Aorta (tissue), 5 donors: ENCODE measurements around the gene CFAP61. TPM values are rescaled to one million over a fixed set of nuclear protein-coding genes. Genes with fewer than 3 reads are reported as not detected.

Experiments
- ATAC-seq: fragments of 200-7000 bp; cut with Tn5 transposase; one replicate; pipeline ENCODE4 v1.9.1; 2022; ENCODE audit warnings: moderate library complexity; ENCODE audit not compliant: low FRiP score
- DNase-seq, 2 donors: peaks; one replicate each; pipeline ENCODE4 v3.0.0-alpha.2; 2020
- H3K27ac ChIP-seq, 2 donors: one replicate each; pipeline ENCODE4 v1.5.1; 2013; ENCODE audit warnings: low read length in 2 of 2, mild to moderate bottlenecking in 2 of 2, moderate library complexity in 2 of 2, control low read depth in 1 of 2, inconsistent platforms in 1 of 2, low read depth in 1 of 2
- H3K27me3 ChIP-seq, 2 donors: one replicate each; pipeline ENCODE4 v1.6.1; 2013; ENCODE audit warnings: control low read depth in 1 of 2, low read length in 1 of 2, mild to moderate bottlenecking in 1 of 2, moderate library complexity in 1 of 2; ENCODE audit not compliant: insufficient read depth in 2 of 2, control insufficient read depth in 1 of 2
- H3K36me3 ChIP-seq, 2 donors: one replicate each; pipeline ENCODE4 v1.6.1; 2013; ENCODE audit warnings: control low read depth in 1 of 2, low read length in 1 of 2, mild to moderate bottlenecking in 1 of 2; ENCODE audit not compliant: insufficient read depth in 2 of 2, control insufficient read depth in 1 of 2
- H3K4me1 ChIP-seq, 2 donors: one replicate each; pipeline ENCODE4 v1.6.1; 2013; ENCODE audit warnings: low read length in 2 of 2, control low read depth in 1 of 2, mild to moderate bottlenecking in 1 of 2, moderate library complexity in 1 of 2; ENCODE audit not compliant: insufficient read depth in 2 of 2, control insufficient read depth in 1 of 2
- H3K4me3 ChIP-seq, 2 donors: one replicate each; pipeline ENCODE4 v1.5.1; 2013; ENCODE audit warnings: low read length in 2 of 2, control low read depth in 1 of 2, mild to moderate bottlenecking in 1 of 2
- H3K9me3 ChIP-seq: one replicate; pipeline ENCODE4 v1.6.1; 2013; ENCODE audit warnings: mild to moderate bottlenecking, low read length; ENCODE audit not compliant: control insufficient read depth
- WGBS, 2 donors: extraction: QIAGEN DNeasy Blood & Tissue Kit; methylation state at CpG; one replicate each; pipeline ENCODE4 v1.1.7; 2013; 5-methylcytosine and 5-hydroxymethylcytosine counted together
- intact Hi-C, 2 donors: fragments of 100-400 bp; cut with DNase I; formaldehyde crosslinking; loops; one replicate each; pipeline versions ENCODE4 v1.14.2 to v1.15.0; 2022
- polyA plus RNA-seq, 2 donors: library from polyadenylated mRNA; stranded (reverse); fragments of 200-250 nt; gene quantifications; one replicate each; pipeline ENCODE4 v1.2.3, GENCODE V29; 2013
- total RNA-seq, 2 donors: library from RNA; stranded (reverse); fragmentation: NEBNext Ultra II Directional; extraction: Animal tissue kit (Norgen Biotek cat#: 25700); gene quantifications; one replicate each; pipeline ENCODE4 v1.2.1, GENCODE V29; 2021
- donor health status: healthy with polysubstance abuse.
- donor health status: Bipolar disorder and iron deficiency.
- donor health status: DM: no; HTN: no; CAD: no.
- donor health status: DM: no; HTN: no; CAD: no.
- donor health status: DM: yes; HTN: yes; CAD: no.

Gene CFAP61
- total and polyA plus RNA-seq, 4 donors = 0.18 to 2.0 (median 0.91) TPM; not detected in 1

DNA sequence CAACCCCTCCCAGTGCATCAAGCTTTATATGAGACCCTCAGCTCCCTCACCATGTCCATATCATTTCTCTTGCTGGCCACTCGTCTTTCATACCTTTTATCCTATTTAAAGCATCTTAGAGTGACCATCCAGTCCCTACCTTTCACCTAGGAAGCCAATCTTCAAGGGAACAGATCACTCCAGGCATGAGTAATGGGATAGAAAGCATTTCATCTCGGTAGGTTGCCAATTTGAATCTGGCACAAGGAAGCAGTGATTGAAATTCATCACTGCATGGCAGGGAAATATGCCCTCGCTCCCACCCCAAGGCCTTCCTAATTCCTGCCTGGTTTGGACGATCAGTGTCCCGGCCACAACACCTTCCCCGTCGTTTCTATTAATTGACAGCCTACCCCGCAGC lies 150.4 kb downstream of the CFAP61 start:
- no peak for ATAC-seq
- whole genome bisulfite sequencing, 2 donors = 70 to 71% methylated on average over 8 of the region's 8 CpGs
- Histone ChIP-seq H3K27ac (no peak overlapping the region), H3K4me3 (no peak overlapping the region), H3K4me1 (no peaks in the 10 kb centered on the region), H3K27me3 (no peaks in the 10 kb centered on the region), H3K36me3 (no peaks in the 10 kb centered on the region), H3K9me3 (no peaks in the 10 kb centered on the region)
- intact Hi-C loops = no loop called here
- no peak for DNase-seq

DNA sequence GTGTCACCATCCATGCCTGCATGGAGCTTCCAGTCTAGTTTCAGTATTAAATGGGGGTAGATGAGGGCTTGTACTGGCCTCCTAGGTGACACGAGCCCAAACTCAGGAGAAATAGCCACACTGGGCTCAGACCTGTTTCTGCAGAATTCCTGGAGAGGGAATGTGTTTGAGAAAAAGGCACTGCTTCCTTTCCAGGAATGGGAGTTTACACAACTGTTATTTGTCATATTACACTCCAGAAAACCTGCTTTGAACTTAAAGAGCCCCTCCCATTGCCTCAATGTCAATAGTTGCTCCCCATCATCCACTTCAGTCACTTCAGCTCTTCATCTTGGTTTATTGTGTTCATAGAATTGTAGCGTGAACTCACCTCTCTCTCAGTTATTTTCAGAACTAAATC lies 151.5 kb downstream of the CFAP61 start:
- DNase-seq (no peak), ATAC-seq (no peak)
- Histone ChIP-seq H3K27ac (no peak overlapping the region), H3K36me3 (no peaks in the 10 kb centered on the region), H3K4me3 (no peak overlapping the region), H3K9me3 (no peaks in the 10 kb centered on the region), H3K27me3 (no peaks in the 10 kb centered on the region), H3K4me1 (no peaks in the 10 kb centered on the region)
- intact Hi-C loops = no loop called here
- 67 to 72% methylated on average over 2 of the region's 2 CpGs for WGBS, 2 donors

DNA sequence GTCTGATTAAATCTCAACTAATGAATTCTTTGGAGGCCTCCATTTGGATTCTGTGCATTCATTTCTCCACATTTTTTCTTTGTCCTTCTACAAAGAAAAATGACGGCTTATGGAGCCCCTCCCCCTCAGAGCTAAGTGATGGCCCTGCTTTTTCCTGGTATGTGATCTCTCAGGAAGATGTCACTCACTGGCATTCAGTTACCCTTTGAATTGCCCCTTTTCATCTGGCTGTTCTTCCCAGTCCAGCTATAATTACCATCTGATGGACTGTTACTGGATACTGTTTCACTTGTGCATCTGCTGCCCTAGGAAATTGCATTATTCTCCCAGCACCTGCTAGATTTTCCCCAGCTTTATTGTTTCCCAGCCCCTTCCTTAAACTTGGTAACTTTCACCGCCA lies 151.9 kb downstream of the CFAP61 start:
- Histone ChIP-seq H3K4me3 (no peak overlapping the region), H3K9me3 (no peaks in the 10 kb centered on the region), H3K27ac (no peak overlapping the region), H3K4me1 (no peaks in the 10 kb centered on the region), H3K27me3 (no peaks in the 10 kb centered on the region), H3K36me3 (no peaks in the 10 kb centered on the region)
- intact Hi-C loops = no loop called here
- no peak for ATAC-seq
- 65 to 67% methylated on average over 2 of the region's 2 CpGs for WGBS, 2 donors
- DNase-seq = no peak

DNA sequence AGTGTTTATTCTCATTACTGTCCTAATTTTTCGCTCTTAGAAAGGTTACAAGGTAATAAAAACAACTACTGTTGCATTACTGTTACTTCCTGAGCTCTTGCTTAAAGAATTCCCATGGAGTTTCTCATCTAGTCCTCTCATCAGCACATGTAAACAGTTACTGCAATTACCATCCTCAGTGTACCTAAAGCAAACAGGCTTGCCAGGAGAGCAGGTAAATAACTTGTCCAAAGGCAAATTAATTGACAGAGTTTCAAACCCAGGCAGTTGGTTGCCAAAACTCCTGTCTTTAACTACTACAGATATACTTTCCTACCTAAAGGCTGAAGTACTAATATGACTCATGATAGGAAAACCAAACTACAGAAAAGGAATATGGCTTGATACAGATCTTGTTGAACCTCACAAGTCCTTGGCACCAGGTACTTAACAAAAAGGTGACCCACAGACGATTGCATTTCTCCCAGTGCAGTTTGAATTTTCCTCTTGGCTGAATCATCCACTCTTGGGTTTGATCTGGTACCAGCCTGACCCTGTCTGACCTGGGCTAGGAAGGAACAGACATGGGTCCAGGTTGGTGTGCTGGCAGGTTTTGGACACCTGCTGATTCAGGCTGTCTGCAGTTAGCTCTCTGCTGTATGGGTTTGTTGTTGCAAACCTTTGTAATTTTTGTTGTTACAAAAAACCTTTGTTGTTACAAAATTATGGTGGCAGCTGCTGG lies 153.0 kb downstream of the CFAP61 start:
- intact Hi-C loops = no loop called here
- H3K9me3 ChIP-seq = no peaks in the 10 kb centered on the region
- no peaks in the 10 kb centered on the region for H3K27me3 ChIP-seq
- no peaks in the 10 kb centered on the region for H3K4me1 ChIP-seq
- H3K27ac ChIP-seq = no peak overlapping the region
- DNase-seq (no peak), ATAC-seq (no peak)
- H3K36me3 ChIP-seq = no peaks in the 10 kb centered on the region
- WGBS, 2 donors = 35 to 41% methylated on average over 2 of the region's 2 CpGs
- no peak overlapping the region for H3K4me3 ChIP-seq

DNA sequence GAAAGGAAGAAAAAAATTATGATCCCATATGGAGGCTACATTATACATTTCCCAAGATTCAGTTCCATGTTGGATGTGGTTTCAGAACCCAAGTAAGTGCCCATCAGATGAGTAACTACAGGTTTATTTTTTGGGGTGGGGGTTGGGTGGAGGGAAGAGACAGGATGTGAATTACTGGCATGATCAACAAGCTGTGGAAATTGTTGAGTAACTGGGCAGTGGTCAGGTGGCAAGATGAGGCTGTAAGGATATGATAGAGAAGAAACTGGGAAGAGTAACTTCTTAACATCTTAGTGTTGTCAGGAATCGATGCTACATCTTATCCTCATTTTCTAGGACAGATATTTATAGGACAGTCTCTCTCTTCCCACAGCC lies 153.5 kb downstream of the CFAP61 start:
- Histone ChIP-seq H3K9me3 (no peaks in the 10 kb centered on the region), H3K27ac (no peak overlapping the region), H3K4me3 (no peak overlapping the region), H3K4me1 (no peaks in the 10 kb centered on the region), H3K27me3 (no peaks in the 10 kb centered on the region), H3K36me3 (no peaks in the 10 kb centered on the region)
- WGBS, 2 donors = 75 to 80% methylated on average over 1 of the region's 1 CpG
- intact Hi-C loops = no loop called here
- ATAC-seq (no peak), DNase-seq (no peak)

DNA sequence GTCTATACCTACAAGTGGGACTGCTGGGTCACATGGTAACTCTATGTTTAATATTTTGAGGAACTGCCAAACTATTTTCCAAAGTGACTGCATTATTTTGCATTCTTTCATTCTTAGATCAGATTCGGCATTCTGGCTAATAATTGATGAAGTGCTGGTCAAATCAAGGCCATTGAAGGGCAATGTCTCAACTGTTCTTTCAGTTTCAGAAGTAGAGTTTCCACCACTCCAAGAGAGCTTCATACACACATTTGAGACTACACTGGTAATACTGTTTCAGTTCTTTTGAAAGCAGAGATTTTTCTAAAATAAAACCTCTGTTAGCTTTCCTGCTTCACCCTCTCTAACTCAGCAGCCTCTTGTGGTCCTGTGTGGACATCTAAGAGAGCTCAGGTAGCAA lies 154.5 kb downstream of the CFAP61 start:
- H3K27me3 ChIP-seq = no peaks in the 10 kb centered on the region
- no peaks in the 10 kb centered on the region for H3K36me3 ChIP-seq
- DNase-seq (no peak), ATAC-seq (no peak)
- H3K4me3 ChIP-seq = no peak overlapping the region
- no peak overlapping the region for H3K27ac ChIP-seq
- no peaks in the 10 kb centered on the region for H3K4me1 ChIP-seq
- intact Hi-C loops = no loop called here
- WGBS, 2 donors = 43 to 54% methylated on average over 1 of the region's 1 CpG
- H3K9me3 ChIP-seq = no peaks in the 10 kb centered on the region

DNA sequence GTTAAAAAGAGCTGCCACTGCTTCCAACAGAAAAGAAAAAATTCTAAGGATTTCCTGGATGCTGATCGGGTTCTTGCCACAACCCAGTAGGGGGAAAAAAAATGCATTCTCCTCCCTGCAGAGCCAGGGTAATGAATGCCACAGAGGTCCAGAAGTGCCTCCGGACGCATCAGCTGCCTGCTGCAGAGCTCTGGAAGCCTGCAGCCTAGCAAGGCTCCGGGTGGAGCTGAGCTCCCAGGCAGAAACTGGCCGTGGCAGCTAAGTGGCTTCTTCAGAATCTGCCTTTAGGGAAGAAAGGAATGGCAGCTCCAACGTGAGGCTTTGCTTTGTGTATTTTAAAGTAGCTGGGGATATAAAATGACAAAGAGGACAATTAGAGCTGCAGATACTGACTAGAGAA lies 155.0 kb downstream of the CFAP61 start:
- Histone ChIP-seq H3K4me1 (no peaks in the 10 kb centered on the region), H3K4me3 (no peak overlapping the region), H3K27me3 (no peaks in the 10 kb centered on the region), H3K27ac (no peak overlapping the region), H3K36me3 (no peaks in the 10 kb centered on the region), H3K9me3 (no peaks in the 10 kb centered on the region)
- intact Hi-C loops = no loop called here
- ATAC-seq = no peak
- no peak for DNase-seq
- 7 to 13% methylated on average over 6 of the region's 6 CpGs for WGBS, 2 donors

DNA sequence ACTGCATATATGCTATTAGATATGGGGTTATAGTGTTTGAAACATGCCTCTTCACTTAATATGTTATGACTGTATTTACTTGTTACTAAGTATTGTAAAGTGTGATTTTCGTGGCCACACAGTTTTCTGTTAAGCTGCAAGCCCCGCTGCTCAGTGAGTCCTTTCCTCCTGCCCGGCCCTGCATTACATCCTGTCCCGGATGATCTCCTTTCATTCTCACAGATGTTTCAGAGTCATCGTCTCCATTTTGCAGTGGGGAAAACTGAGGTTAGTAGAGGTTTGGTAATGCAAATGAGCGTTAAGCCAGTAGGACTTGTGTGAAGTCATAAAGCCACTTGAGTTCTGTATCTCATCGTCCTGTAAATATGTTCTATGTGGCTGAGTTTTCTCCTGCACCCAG lies 155.5 kb downstream of the CFAP61 start:
- intact Hi-C loops = no loop called here

DNA sequence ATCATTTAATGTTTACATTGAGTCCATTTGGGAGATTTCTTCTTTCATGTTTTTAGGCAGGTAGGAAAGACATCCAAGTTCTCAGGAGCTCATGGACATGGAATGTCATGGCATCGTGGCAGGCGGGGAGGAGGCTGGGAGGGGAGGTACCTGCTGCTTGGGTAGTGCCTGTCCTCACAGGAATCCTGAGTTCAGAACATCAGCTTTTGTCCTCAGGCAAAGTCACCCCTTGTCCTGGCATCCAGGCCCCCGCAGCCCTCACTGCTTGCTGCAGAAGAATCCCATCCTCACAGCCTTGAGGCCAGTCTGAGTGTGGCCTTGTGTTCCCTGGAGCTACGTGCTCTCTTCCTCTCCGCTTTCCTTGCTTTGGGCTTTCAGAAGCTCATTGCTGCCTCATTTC lies 157.4 kb downstream of the CFAP61 start:
- intact Hi-C loops = no loop called here
- Histone ChIP-seq H3K36me3 (no peaks in the 10 kb centered on the region), H3K27me3 (no peaks in the 10 kb centered on the region), H3K4me3 (no peak overlapping the region), H3K9me3 (no peaks in the 10 kb centered on the region), H3K4me1 (no peaks in the 10 kb centered on the region), H3K27ac (no peak overlapping the region)
- ATAC-seq (no peak), DNase-seq (no peak)
- 86 to 88% methylated on average over 5 of the region's 5 CpGs for WGBS, 2 donors

More for the DNA sequence above, 155.5 kb downstream of the CFAP61 start:
- DNase-seq (no peak), ATAC-seq (no peak)
- no peaks in the 10 kb centered on the region for H3K4me1 ChIP-seq
- WGBS, 2 donors = 79 to 84% methylated on average over 7 of the region's 7 CpGs
- H3K4me3 ChIP-seq = no peak overlapping the region
- no peaks in the 10 kb centered on the region for H3K9me3 ChIP-seq
- no peaks in the 10 kb centered on the region for H3K27me3 ChIP-seq
- H3K27ac ChIP-seq = no peak overlapping the region
- no peaks in the 10 kb centered on the region for H3K36me3 ChIP-seq
